Tibial nerve (tissue), 4 donors: ENCODE measurements around the gene ARHGAP6.

Experiments used
- CTCF ChIP-seq, 5 experiments: fragments of 200-600 bp in 3 of 5; fragments of 450-650 bp in 2 of 5; sonication (generic) in 3 of 5; IDR thresholded peaks; one replicate each; pipeline ENCODE4 v1.5.1; 2016 to 2019; ENCODE audit warnings: antibody characterized with exemption in 5 of 5, mild to moderate bottlenecking in 3 of 5, moderate library complexity in 2 of 5
- EP300 ChIP-seq, 2 donors: sonication (generic); formaldehyde crosslinking; IDR thresholded peaks; one replicate each; pipeline ENCODE4 v1.6.1; 2017; ENCODE audit warnings: antibody characterized with exemption in 2 of 2, mild to moderate bottlenecking in 1 of 2
- POLR2A ChIP-seq, 2 donors: fragments of 450-650 bp; IDR thresholded peaks; one replicate each; pipeline ENCODE4 v1.6.1; 2017; ENCODE audit warnings: antibody characterized with exemption in 2 of 2, mild to moderate bottlenecking in 2 of 2, moderate library complexity in 2 of 2

- TF ChIP-seq CTCF (IDR thresholded peaks at IDR 0.05) (no peak), POLR2A (IDR thresholded peaks at IDR 0.05) (no peak), EP300 (IDR thresholded peaks at IDR 0.05) (no peak)
These were observed 360.9 kb downstream of the ARHGAP6 start for GRCh38 chrX:11304829-11305228.
